H9 (cell line): ENCODE data around the gene GABRB1. TPM values are rescaled to one million over a fixed set of nuclear protein-coding genes. Genes with fewer than 3 reads are reported as not detected.

Experiments
- DNase-seq: peaks from one replicate; pipeline ENCODE4 v3.0.0-alpha.2; 2017
- H2AFZ ChIP-seq: one replicate; pipeline ENCODE4 v1.6.1; 2013; ENCODE audit warnings: mild to moderate bottlenecking, low read length, control low read depth, moderate library complexity
- H2AK5ac ChIP-seq: 2 replicates; pipeline ENCODE4 v1.6.1; 2013; ENCODE audit warnings: low read length, control low read depth, mixed read lengths; ENCODE audit not compliant: insufficient read length
- H2BK120ac ChIP-seq: one replicate; pipeline ENCODE4 v1.6.1; 2013; ENCODE audit warnings: low read depth, mild to moderate bottlenecking, low read length, control low read depth, inconsistent platforms; ENCODE audit not compliant: poor library complexity, severe bottlenecking
- H2BK12ac ChIP-seq: 2 replicates; pipeline ENCODE4 v1.6.1; 2013; ENCODE audit warnings: low read length, control low read depth, mixed read lengths, low read depth; ENCODE audit not compliant: insufficient read length
- H2BK15ac ChIP-seq: 2 replicates; pipeline ENCODE4 v1.6.1; 2013; ENCODE audit warnings: low read depth, low read length, control low read depth
- H2BK20ac ChIP-seq: one replicate; pipeline ENCODE4 v1.6.1; 2013; ENCODE audit warnings: low read depth, mild to moderate bottlenecking, low read length, control low read depth, inconsistent platforms; ENCODE audit not compliant: poor library complexity, severe bottlenecking
- H2BK5ac ChIP-seq: 2 replicates; pipeline ENCODE4 v1.6.1; 2013; ENCODE audit warnings: low read length, control low read depth, mixed read lengths; ENCODE audit not compliant: insufficient read length
- H3K14ac ChIP-seq: 2 replicates; pipeline ENCODE4 v1.6.1; 2013; ENCODE audit warnings: low read length, control low read depth; ENCODE audit not compliant: insufficient read depth
- H3K18ac ChIP-seq: 2 replicates; pipeline ENCODE4 v1.6.1; 2013; ENCODE audit warnings: low read depth, mild to moderate bottlenecking, mixed read lengths, low read length, control low read depth; ENCODE audit not compliant: insufficient read length
- H3K23ac ChIP-seq: 2 replicates; pipeline ENCODE4 v1.6.1; 2013; ENCODE audit warnings: low read length, control low read depth, mixed read lengths, low read depth; ENCODE audit not compliant: insufficient read length
- H3K23me2 ChIP-seq: 2 replicates; pipeline ENCODE4 v1.6.1; 2013; ENCODE audit warnings: low read depth, mild to moderate bottlenecking, mixed read lengths, low read length, control low read depth; ENCODE audit not compliant: insufficient read length, poor library complexity, severe bottlenecking
- H3K27ac ChIP-seq: 2 replicates; pipeline ENCODE4 v1.5.1; 2013; ENCODE audit warnings: low read length, control low read depth, mixed read lengths, low read depth; ENCODE audit not compliant: insufficient read length
- H3K27me3 ChIP-seq: 2 replicates; pipeline ENCODE4 v1.6.1; 2013; ENCODE audit warnings: low read length, control low read depth, inconsistent platforms; ENCODE audit not compliant: insufficient read depth
- H3K4ac ChIP-seq: 2 replicates; pipeline ENCODE4 v1.6.1; 2013; ENCODE audit warnings: low read depth, mild to moderate bottlenecking, control low read depth, inconsistent platforms, low read length, moderate library complexity
- H3K4me1 ChIP-seq: 2 replicates; pipeline ENCODE4 v1.6.1; 2013; ENCODE audit warnings: low read length, control low read depth, inconsistent platforms; ENCODE audit not compliant: insufficient read depth
- H3K4me2 ChIP-seq: 2 replicates; pipeline ENCODE4 v1.6.1; 2013; ENCODE audit warnings: low read length, control low read depth, mixed read lengths; ENCODE audit not compliant: insufficient read length, insufficient read depth
- H3K56ac ChIP-seq: 2 replicates; pipeline ENCODE4 v1.6.1; 2013; ENCODE audit warnings: low read depth, mild to moderate bottlenecking, mixed read lengths, low read length, control low read depth; ENCODE audit not compliant: insufficient read length
- H3K79me1 ChIP-seq: 2 replicates; pipeline ENCODE4 v1.6.1; 2013; ENCODE audit warnings: low read depth, mild to moderate bottlenecking, moderate library complexity, low read length, control low read depth, inconsistent platforms; ENCODE audit not compliant: insufficient read depth, poor library complexity, severe bottlenecking
- H3K79me2 ChIP-seq: 2 replicates; pipeline ENCODE4 v1.6.1; 2013; ENCODE audit warnings: low read length, control low read depth, inconsistent platforms; ENCODE audit not compliant: insufficient read depth
- H3K9ac ChIP-seq: 2 replicates; pipeline ENCODE4 v1.6.1; 2013; ENCODE audit warnings: low read length, control low read depth, mixed read lengths; ENCODE audit not compliant: insufficient read length; ENCODE audit errors: extremely low read depth
- H3K9me3 ChIP-seq: one replicate; pipeline ENCODE4 v1.6.1; 2013; ENCODE audit warnings: low read depth, low read length, inconsistent platforms; ENCODE audit not compliant: control insufficient read depth
- H3T11ph ChIP-seq: one replicate; pipeline ENCODE4 v1.6.1; 2013; ENCODE audit warnings: mild to moderate bottlenecking, low read length, control low read depth, inconsistent platforms
- H4K20me1 ChIP-seq: one replicate; pipeline ENCODE4 v1.6.1; 2013; ENCODE audit not compliant: control insufficient read depth, insufficient read length, insufficient read depth
- H4K5ac ChIP-seq: 2 replicates; pipeline ENCODE4 v1.6.1; 2013; ENCODE audit warnings: low read depth, mild to moderate bottlenecking, mixed read lengths, low read length, control low read depth; ENCODE audit not compliant: insufficient read length
- H4K8ac ChIP-seq: replicated peaks from 2 replicates; pipeline ENCODE4 v1.6.1; 2013; ENCODE audit warnings: low read length, control low read depth, mixed read lengths, low read depth; ENCODE audit not compliant: insufficient read length
- H4K91ac ChIP-seq: 2 replicates; pipeline ENCODE4 v1.6.1; 2013; ENCODE audit warnings: low read depth, mild to moderate bottlenecking, moderate library complexity, mixed read lengths, low read length, control low read depth; ENCODE audit not compliant: insufficient read length
- H3K27ac Mint-ChIP-seq, 3 experiments: 2 replicates in 2 of 3; 3 replicates in 1 of 3; pipeline ENCODE4 v1.8.0; 2020 to 2021; ENCODE audit warnings: mixed read lengths in 3 of 3, mild to moderate bottlenecking in 1 of 3, moderate library complexity in 1 of 3
- H3K27me3 Mint-ChIP-seq: 2 replicates; pipeline ENCODE4 v1.8.0; 2021; ENCODE audit warnings: low read depth, mild to moderate bottlenecking, moderate library complexity, mixed read lengths
- H3K36me3 Mint-ChIP-seq, 3 experiments: 2 replicates in 2 of 3; 3 replicates in 1 of 3; pipeline ENCODE4 v1.8.0; 2020 to 2021; ENCODE audit warnings: low read depth in 3 of 3, mixed read lengths in 3 of 3; ENCODE audit not compliant: insufficient read depth in 1 of 3
- H3K4me1 Mint-ChIP-seq, 2 experiments: 2 replicates each; pipeline ENCODE4 v1.8.0; 2020; ENCODE audit warnings: mixed read lengths in 2 of 2
- H3K4me3 Mint-ChIP-seq, 2 experiments: 2 replicates in 1 of 2; 3 replicates in 1 of 2; pipeline ENCODE4 v1.8.0; 2020 to 2021; ENCODE audit warnings: mild to moderate bottlenecking in 2 of 2, mixed read lengths in 2 of 2, moderate library complexity in 1 of 2
- H3K9me3 Mint-ChIP-seq, 2 experiments: 2 replicates in 1 of 2; 3 replicates in 1 of 2; pipeline ENCODE4 v1.8.0; 2020; ENCODE audit warnings: mild to moderate bottlenecking in 2 of 2, mixed read lengths in 2 of 2, moderate library complexity in 1 of 2
- CTCF ChIP-seq: fragments of 200-600 bp; sonication (generic); conservative IDR thresholded peaks from 3 replicates; pipeline ENCODE4 v1.8.0; 2021; ENCODE audit warnings: antibody characterized with exemption, mild to moderate bottlenecking
- WGBS: extraction: QIAGEN DNeasy Blood & Tissue Kit; methylation state at CpG from one replicate; pipeline ENCODE4 v1.1.7; 2013; ENCODE audit warnings: missing lambda C conversion rate, low lambda C conversion rate, mixed read lengths; ENCODE audit not compliant: insufficient read length; ENCODE audit errors: extremely low coverage; 5-methylcytosine and 5-hydroxymethylcytosine counted together
- total RNA-seq: library from RNA; stranded (reverse); gene quantifications from 2 replicates; pipeline ENCODE4 v1.2.1, GENCODE V29; 2021

The GABRB1 gene
- total RNA-seq, 1 experiment from 2014 or later, result 0.39 TPM

GRCh38 chr4:47160095-47160494 is 128.7 kb downstream of the GABRB1 start:
- no peak overlapping the region for H3K27ac Mint-ChIP-seq
- Histone ChIP-seq H3K4me2 (no peak overlapping the region), H2AFZ (no peak overlapping the region), H4K8ac (no peak overlapping the region), H3K9ac (no peak overlapping the region), H3K27me3 (no peaks in the 10 kb centered on the region), H4K20me1 (no peaks in the 10 kb centered on the region), H4K5ac (no peak overlapping the region), H3K23ac (no peak overlapping the region), H3K79me1 (no peaks in the 10 kb centered on the region), H3T11ph (no peak overlapping the region), H3K18ac (no peak overlapping the region), H3K14ac (no peak overlapping the region), H2AK5ac (no peak overlapping the region), H3K4me1 (no peaks in the 10 kb centered on the region), H2BK12ac (no peak overlapping the region), H3K23me2 (no peaks in the 10 kb centered on the region), H3K27ac (no peak overlapping the region), H2BK15ac (no peak overlapping the region), H3K4ac (no peak overlapping the region), H3K79me2 (no peaks in the 10 kb centered on the region), H4K91ac (no peak overlapping the region), H3K9me3 (no peaks in the 10 kb centered on the region), H2BK20ac (no peak overlapping the region), H2BK120ac (no peak overlapping the region), H3K56ac (no peak overlapping the region), H2BK5ac (no peak overlapping the region)
- DNase-seq, result no peak
- TF ChIP-seq CTCF, result no peak
- peaks cover 0 to under 1% of the 10 kb centered on the region in 2 experiments; a peak in 1 of 4 replicates for H3K4me1 Mint-ChIP-seq
- H3K4me3 Mint-ChIP-seq, result no peak overlapping the region
- H3K27me3 Mint-ChIP-seq, result no peaks in the 10 kb centered on the region
- WGBS, result no CpG with 5 or more reads among the region's 3 CpGs
- H3K36me3 Mint-ChIP-seq, result no peaks in the 10 kb centered on the region
- H3K9me3 Mint-ChIP-seq, result no peaks in the 10 kb centered on the region
